MCF 10A (cell line): ENCODE measurements around the gene IL21. TPM values are rescaled to one million over a fixed set of nuclear protein-coding genes. Genes with fewer than 3 reads are reported as not detected.
"Not testable (repeated sequence)": the region's sequence is repeated elsewhere in the genome, so short reads cannot be mapped to it uniquely, and the experiment has no call there.

Experiments used
- BruUV-seq: library from RNA; stranded (reverse); fragments of 400-500 nt; replicated peaks from 2 replicates; lab custom pipeline; 2021; lab: Mats Ljungman, UMichigan
- CTCF ChIA-PET: fragments of 300-600 bp; sonication (Branson Sonifier 250); formaldehyde crosslinking; extraction: SDS; loops from one replicate; lab custom pipeline; 2021; ENCODE audit warnings: antibody characterized with exemption, inconsistent platforms; lab: Yijun Ruan, JAX
- POLR2A ChIA-PET: fragments of 300-600, 350-650 bp; sonication (Branson Sonifier 250); formaldehyde crosslinking; extraction: SDS; loops from one replicate; lab custom pipeline; 2020; ENCODE audit warnings: antibody characterized with exemption, inconsistent platforms; lab: Yijun Ruan, JAX
- DNase-seq: peaks from one replicate; pipeline ENCODE4 v3.0.0-alpha.2; 2018; ENCODE audit not compliant: unreplicated experiment
- H3K27ac Mint-ChIP-seq: one replicate; pipeline ENCODE4 v1.8.0; 2022; ENCODE audit warnings: mild to moderate bottlenecking, low read depth, mixed read lengths; ENCODE audit not compliant: unreplicated experiment
- H3K27me3 Mint-ChIP-seq: one replicate; pipeline ENCODE4 v1.8.0; 2022; ENCODE audit warnings: mixed read lengths; ENCODE audit not compliant: insufficient read depth, unreplicated experiment
- H3K36me3 Mint-ChIP-seq: one replicate; pipeline ENCODE4 v1.8.0; 2022; ENCODE audit warnings: mild to moderate bottlenecking, moderate library complexity, mixed read lengths; ENCODE audit not compliant: insufficient read depth, unreplicated experiment
- H3K4me1 Mint-ChIP-seq: one replicate; pipeline ENCODE4 v1.8.0; 2022; ENCODE audit warnings: mixed read lengths; ENCODE audit not compliant: insufficient read depth, unreplicated experiment
- H3K4me3 Mint-ChIP-seq: one replicate; pipeline ENCODE4 v1.8.0; 2022; ENCODE audit warnings: mild to moderate bottlenecking, moderate library complexity, mixed read lengths; ENCODE audit not compliant: unreplicated experiment
- H3K9me3 Mint-ChIP-seq: one replicate; pipeline ENCODE4 v1.8.0; 2022; ENCODE audit warnings: mixed read lengths; ENCODE audit not compliant: unreplicated experiment
- CTCF ChIP-seq: fragments of 200-600 bp; IDR thresholded peaks from one replicate; pipeline ENCODE4 v1.8.0; 2022; ENCODE audit warnings: antibody characterized with exemption, mild to moderate bottlenecking; ENCODE audit not compliant: unreplicated experiment
- intact Hi-C: fragments of 100-400 bp; cut with micrococcal nuclease; formaldehyde crosslinking; loops from 2 replicates; pipeline ENCODE4 v1.14.1; 2022
- total RNA-seq: library from RNA; stranded (reverse); gene quantifications from 2 replicates; pipeline ENCODE4 v1.2.3, GENCODE V29; 2022

The IL21 gene
- total RNA-seq, 1 experiment from 2014 or later = not detected

- Mint-ChIP-seq H3K4me3 (no peak overlapping the region), H3K27ac (no peak overlapping the region), H3K27me3 (no peaks in the 10 kb centered on the region), H3K9me3 (peaks cover 9% of the 10 kb centered on the region), H3K4me1 (no peaks in the 10 kb centered on the region), H3K36me3 (no peaks in the 10 kb centered on the region)
- no TSS peak for BruUV-seq
- TF ChIP-seq CTCF = no peak
- ChIA-PET POLR2A (no interaction called here), CTCF (interaction anchor here (1.0 to 2.2 kb wide), 2 partner anchors 56 to 58 kb away, joined by 4 to 11 read pairs; no protein-coding TSS in a partner anchor)
- no peak for DNase-seq
- intact Hi-C loops = no loop called here
Measured at GRCh38 chr4:122658377-122658776, 37.5 kb upstream of the IL21 start.

DNA sequence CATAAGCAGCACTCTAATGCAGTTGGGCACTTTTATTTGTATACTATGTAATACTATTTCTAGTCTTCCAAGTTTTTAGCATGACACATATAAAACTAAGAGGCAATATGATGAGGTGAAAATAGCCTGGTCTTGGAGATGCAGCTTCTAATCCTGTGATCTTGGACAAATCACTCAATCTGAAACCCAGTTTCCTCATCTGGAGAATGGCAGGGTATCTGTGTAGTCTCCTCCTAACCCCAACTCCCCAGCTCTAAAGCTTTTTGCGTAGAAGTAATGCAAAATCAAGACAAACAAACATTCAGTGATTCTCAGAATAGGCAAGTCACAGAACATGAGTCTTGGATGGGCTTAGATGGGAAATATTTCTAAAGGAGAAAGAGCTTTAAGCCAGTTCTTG lies 36.7 kb upstream of the IL21 start:
- CTCF ChIA-PET = interaction anchor here (0.6 to 1.4 kb wide), 5 partner anchors 9 to 256 kb away, joined by 3 to 6 read pairs (median 3); no protein-coding TSS in a partner anchor
- POLR2A ChIA-PET = no interaction called here
- peak overlapping the region; percentile 70 for H3K27ac Mint-ChIP-seq
- peaks cover 9% of the 10 kb centered on the region for H3K9me3 Mint-ChIP-seq
- no peak for DNase-seq
- no peaks in the 10 kb centered on the region for H3K36me3 Mint-ChIP-seq
- H3K4me1 Mint-ChIP-seq = no peaks in the 10 kb centered on the region
- TF ChIP-seq CTCF = no peak
- BruUV-seq = no TSS peak
- no peaks in the 10 kb centered on the region for H3K27me3 Mint-ChIP-seq
- H3K4me3 Mint-ChIP-seq = no peak overlapping the region
- intact Hi-C loops = no loop called here

DNA sequence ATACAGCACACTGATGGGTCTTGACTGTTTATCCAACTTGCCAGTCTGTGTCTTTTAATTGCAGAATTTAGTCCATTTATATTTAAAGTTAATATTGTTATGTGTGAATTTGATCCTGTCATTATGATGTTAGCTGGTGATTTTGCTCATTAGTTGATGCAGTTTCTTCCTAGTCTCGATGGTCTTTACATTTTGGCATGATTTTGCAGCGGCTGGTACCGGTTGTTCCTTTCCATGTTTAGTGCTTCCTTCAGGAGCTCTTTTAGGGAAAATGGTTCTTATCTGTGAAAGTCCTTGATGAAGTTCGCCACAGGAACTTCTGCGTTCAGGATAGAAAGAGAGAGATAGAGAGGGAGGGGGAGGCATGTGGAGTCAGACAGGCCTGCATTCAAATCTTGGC lies 35.7 kb upstream of the IL21 start:
- H3K27me3 Mint-ChIP-seq, intact Hi-C loops, H3K4me3 Mint-ChIP-seq, H3K4me1 Mint-ChIP-seq, DNase-seq, BruUV-seq, H3K27ac Mint-ChIP-seq, H3K9me3 Mint-ChIP-seq, POLR2A ChIA-PET, H3K36me3 Mint-ChIP-seq: not testable (repeated sequence)
- CTCF ChIA-PET = interaction anchor here (0.6 to 1.4 kb wide), 5 partner anchors 10 to 257 kb away, joined by 3 to 6 read pairs (median 3); no protein-coding TSS in a partner anchor

- no peaks in the 10 kb centered on the region for H3K4me1 Mint-ChIP-seq
- TF ChIP-seq CTCF = peak; percentile 40
- H3K36me3 Mint-ChIP-seq = no peaks in the 10 kb centered on the region
- H3K4me3 Mint-ChIP-seq = no peak overlapping the region
- POLR2A ChIA-PET = no interaction called here
- H3K27ac Mint-ChIP-seq = no peak overlapping the region
- H3K9me3 Mint-ChIP-seq = no peaks in the 10 kb centered on the region
- CTCF ChIA-PET = interaction anchor here (0.6 to 1.3 kb wide), 8 partner anchors 8 to 762 kb away, joined by 3 to 11 read pairs (median 4); no protein-coding TSS in a partner anchor
- no TSS peak for BruUV-seq
- intact Hi-C loops = loop anchor here (5.0 kb wide), 1 partner anchor 50 kb away; no protein-coding TSS in a partner anchor
- peak; percentile 62 for DNase-seq
- H3K27me3 Mint-ChIP-seq = no peaks in the 10 kb centered on the region
Measured at GRCh38 chr4:122652379-122652778, 31.5 kb upstream of the IL21 start.
